Peyer's patch (tissue), 4 donors: Measurements from ENCODE around the gene DIAPH2. TPM values are rescaled to one million over a fixed set of nuclear protein-coding genes. Genes with fewer than 3 reads are reported as not detected.
"Not testable (repeated sequence)": the region's sequence is repeated elsewhere in the genome, so short reads cannot be mapped to it uniquely, and the experiment has no call there.

Experiments
- DNase-seq, 3 donors: peaks; one replicate each; pipeline ENCODE4 v3.0.0-alpha.2; 2017 to 2019
- H3K27ac ChIP-seq, 4 donors: fragments of 200-600 bp; sonication (generic); one replicate each; pipeline ENCODE4 v1.5.1; 2016 to 2019
- H3K27me3 ChIP-seq, 2 donors: fragments of 200-600 bp; sonication (generic); one replicate each; pipeline ENCODE4 v1.5.1; 2019
- H3K36me3 ChIP-seq, 3 donors: fragments of 200-600 bp; sonication (generic); one replicate each; pipeline ENCODE4 v1.5.1; 2016 to 2019
- H3K4me1 ChIP-seq, 4 donors: fragments of 200-600 bp; sonication (generic); one replicate each; pipeline ENCODE4 v1.5.1; 2016 to 2019
- H3K4me3 ChIP-seq, 4 donors: fragments of 200-600 bp; sonication (generic); 1 replicate in 3 of 4; 2 replicates in 1 of 4; pipeline ENCODE4 v1.5.1; 2016 to 2019; ENCODE audit warnings: mild to moderate bottlenecking in 1 of 4
- H3K9me3 ChIP-seq, 4 donors: fragments of 200-600 bp; sonication (generic); one replicate each; pipeline ENCODE4 v1.5.1; 2016 to 2019; ENCODE audit warnings: mild to moderate bottlenecking in 1 of 4
- CTCF ChIP-seq, 6 experiments: fragments of 450-650 bp in 4 of 6; fragments of 200-600 bp in 2 of 6; sonication (generic) in 1 of 6; IDR thresholded peaks; one replicate each; pipeline ENCODE4 v1.5.1; 2017 to 2019; ENCODE audit warnings: antibody characterized with exemption in 6 of 6, mild to moderate bottlenecking in 3 of 6, moderate library complexity in 1 of 6
- POLR2A ChIP-seq, 2 donors: fragments of 450-650 bp; IDR thresholded peaks; one replicate each; pipeline ENCODE4 v1.5.1; 2017; ENCODE audit warnings: antibody characterized with exemption in 2 of 2, mild to moderate bottlenecking in 2 of 2, moderate library complexity in 2 of 2
- total RNA-seq, 4 donors: library from RNA; depleted of rRNA; stranded (reverse); fragments of >200 nt; gene quantifications; one replicate each; pipeline ENCODE4 v1.1.0, GENCODE V29; 2016

The DIAPH2 gene
- total RNA-seq, 4 donors from 2014 or later = 15.1 to 114 (median 33.0) TPM

GRCh38 chrX:97401586-97402136 lies 717.0 kb downstream of the DIAPH2 start:
- no peak overlapping the region for H3K4me3 ChIP-seq
- TF ChIP-seq POLR2A (IDR thresholded peaks at IDR 0.05) = no peak
- no peak for TF ChIP-seq CTCF (IDR thresholded peaks at IDR 0.05)
- no peaks in the 10 kb centered on the region for H3K9me3 ChIP-seq
- no peaks in the 10 kb centered on the region for H3K4me1 ChIP-seq
- H3K36me3 ChIP-seq = no peaks in the 10 kb centered on the region
- peak overlapping the region in 1 of 4 donors; percentile 25 for H3K27ac ChIP-seq
- no peak for DNase-seq
- no peaks in the 10 kb centered on the region for H3K27me3 ChIP-seq

- Histone ChIP-seq H3K4me3 (no peak overlapping the region), H3K9me3 (no peaks in the 10 kb centered on the region), H3K27me3 (no peaks in the 10 kb centered on the region), H3K4me1 (no peaks in the 10 kb centered on the region), H3K27ac (no peak overlapping the region), H3K36me3 (no peaks in the 10 kb centered on the region)
- no peak for DNase-seq
- TF ChIP-seq POLR2A (IDR thresholded peaks at IDR 0.05) = no peak
- no peak for TF ChIP-seq CTCF (IDR thresholded peaks at IDR 0.05)
Observed at GRCh38 chrX:97402333-97402732, 717.7 kb downstream of the DIAPH2 start.

- Histone ChIP-seq H3K27ac (no peak overlapping the region), H3K9me3 (no peaks in the 10 kb centered on the region), H3K27me3 (no peaks in the 10 kb centered on the region), H3K4me3 (no peak overlapping the region), H3K36me3 (no peaks in the 10 kb centered on the region), H3K4me1 (no peaks in the 10 kb centered on the region)
- TF ChIP-seq POLR2A (IDR thresholded peaks at IDR 0.05) = no peak
- no peak for TF ChIP-seq CTCF (IDR thresholded peaks at IDR 0.05)
- no peak for DNase-seq
Observed at GRCh38 chrX:97402903-97403302, 718.3 kb downstream of the DIAPH2 start.

GRCh38 chrX:97405031-97405660 lies 720.5 kb downstream of the DIAPH2 start:
- Histone ChIP-seq H3K9me3 (no peaks in the 10 kb centered on the region), H3K4me1 (no peaks in the 10 kb centered on the region), H3K4me3 (no peak overlapping the region), H3K27ac (no peak overlapping the region), H3K27me3 (no peaks in the 10 kb centered on the region), H3K36me3 (no peaks in the 10 kb centered on the region)
- no peak for DNase-seq
- TF ChIP-seq CTCF (IDR thresholded peaks at IDR 0.05) (no peak), POLR2A (IDR thresholded peaks at IDR 0.05) (no peak)

GRCh38 chrX:97409632-97410415 lies 725.2 kb downstream of the DIAPH2 start:
- H3K4me3 ChIP-seq, H3K27ac ChIP-seq, H3K36me3 ChIP-seq, H3K4me1 ChIP-seq, H3K9me3 ChIP-seq, H3K27me3 ChIP-seq, DNase-seq: not testable (repeated sequence)

- DNase-seq = no peak
- TF ChIP-seq CTCF (IDR thresholded peaks at IDR 0.05) = no peak
- no peak for TF ChIP-seq POLR2A (IDR thresholded peaks at IDR 0.05)
- H3K9me3 ChIP-seq = no peaks in the 10 kb centered on the region
Observed at GRCh38 chrX:97416461-97416860, 731.8 kb downstream of the DIAPH2 start.

More at GRCh38 chrX:97416461-97416860, 731.8 kb downstream of the DIAPH2 start:
- no peaks in the 10 kb centered on the region for H3K4me1 ChIP-seq
- H3K4me3 ChIP-seq = no peak overlapping the region
- H3K36me3 ChIP-seq = no peaks in the 10 kb centered on the region
- no peaks in the 10 kb centered on the region for H3K27me3 ChIP-seq
- no peak overlapping the region for H3K27ac ChIP-seq
